Right renal pelvis (tissue), 4 donors: ENCODE results near the gene LYSMD3. TPM values are rescaled to one million over a fixed set of nuclear protein-coding genes. Genes with fewer than 3 reads are reported as not detected.
A peak's percentile ranks its signal among the peaks of the same experiment; 100 is the strongest.

Experiments
- DNase-seq, 4 donors: peaks; one replicate each; pipeline ENCODE4 v3.0.0-alpha.2; 2013; ENCODE audit warnings: low read depth in 4 of 4, low spot score in 3 of 4, missing footprints in 1 of 4
- polyA plus RNA-seq, 4 donors: library from polyadenylated mRNA; unstranded; fragments of 120-200 nt; gene quantifications; one replicate each; pipeline ENCODE4 v1.2.1, GENCODE V29; 2013; ENCODE audit not compliant: insufficient read length in 4 of 4

LYSMD3 gene
- polyA plus RNA-seq, 4 donors, result 26.2 to 35.4 (median 32.5) TPM

DNA sequence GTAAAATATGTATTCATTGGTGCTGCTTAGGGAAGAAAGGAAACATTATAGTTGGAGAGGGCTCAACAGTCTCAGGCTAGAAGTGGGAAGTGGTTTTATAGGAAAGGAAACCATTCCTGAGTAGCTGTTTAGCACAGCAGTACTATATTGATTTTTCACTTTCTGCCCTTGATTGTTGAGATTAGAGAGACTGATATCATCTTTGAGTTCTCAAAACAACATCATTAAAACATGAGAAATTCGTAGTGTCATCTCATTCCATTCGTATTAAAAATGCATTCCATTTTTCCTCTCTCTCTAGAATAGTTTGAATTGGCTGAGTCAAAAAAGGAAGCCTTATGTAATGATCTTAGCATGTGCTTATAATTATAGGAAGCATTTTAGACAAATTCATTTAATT lies 40.6 kb downstream of the LYSMD3 start:
- DNase-seq, result no peak

DNA sequence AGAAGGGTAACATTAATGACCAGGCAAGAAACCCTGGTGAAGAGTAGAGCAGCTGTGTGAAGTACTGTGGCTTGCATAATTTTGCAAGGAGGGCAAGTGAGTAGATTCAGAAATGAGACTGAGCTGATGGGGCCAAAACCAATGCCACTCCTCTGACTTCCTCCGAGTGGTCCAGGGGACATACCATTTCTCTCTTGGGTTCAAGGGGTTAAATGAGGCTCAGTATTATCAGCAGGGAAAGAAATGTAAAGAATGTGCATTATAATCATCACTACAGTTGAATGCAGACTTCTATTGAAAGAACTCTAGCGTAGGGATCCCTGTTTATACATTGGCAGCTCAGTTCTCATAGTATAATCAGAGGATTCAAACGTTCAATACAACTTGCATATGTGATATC lies 44.8 kb downstream of the LYSMD3 start:
- DNase-seq, result no peak

DNA sequence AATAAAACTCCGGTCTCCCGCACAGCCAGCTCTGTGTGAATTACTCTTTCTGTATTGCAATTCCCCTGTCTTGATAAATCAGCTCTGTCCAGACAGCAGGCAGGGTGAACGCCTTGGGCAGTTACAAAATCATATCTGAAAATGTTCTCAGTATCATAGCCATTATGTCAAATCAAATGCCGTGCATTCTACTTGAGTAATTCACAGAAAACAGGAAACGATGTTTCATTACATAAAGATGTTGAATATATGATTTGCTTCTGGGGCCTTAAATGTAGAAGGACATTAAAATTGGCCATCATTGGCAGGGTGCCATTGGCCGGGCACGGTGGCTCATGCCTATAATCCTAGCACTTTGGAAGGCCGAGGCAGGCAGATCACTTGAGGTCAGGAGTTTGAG lies 46.2 kb downstream of the LYSMD3 start:
- DNase-seq, result no peak

DNA sequence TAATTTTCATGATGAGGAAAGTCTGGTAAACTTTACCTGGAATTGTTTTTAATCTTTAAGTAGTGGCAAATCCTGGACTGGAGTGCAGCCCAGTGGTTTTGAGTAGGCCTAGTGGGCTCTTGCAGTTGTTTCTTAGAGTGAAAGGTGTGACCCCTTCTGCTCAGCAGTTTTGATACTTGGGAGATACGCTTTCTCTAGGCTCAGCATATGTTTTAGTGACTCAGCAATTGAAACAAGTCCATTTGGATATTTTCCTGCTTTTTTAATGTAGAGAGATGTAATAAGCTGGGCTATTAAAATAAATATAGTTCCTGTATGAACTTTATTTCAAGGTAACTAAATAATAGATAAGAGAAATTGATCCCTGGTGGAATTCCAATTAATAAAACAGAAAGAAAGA lies 48.7 kb downstream of the LYSMD3 start:
- no peak for DNase-seq

DNA sequence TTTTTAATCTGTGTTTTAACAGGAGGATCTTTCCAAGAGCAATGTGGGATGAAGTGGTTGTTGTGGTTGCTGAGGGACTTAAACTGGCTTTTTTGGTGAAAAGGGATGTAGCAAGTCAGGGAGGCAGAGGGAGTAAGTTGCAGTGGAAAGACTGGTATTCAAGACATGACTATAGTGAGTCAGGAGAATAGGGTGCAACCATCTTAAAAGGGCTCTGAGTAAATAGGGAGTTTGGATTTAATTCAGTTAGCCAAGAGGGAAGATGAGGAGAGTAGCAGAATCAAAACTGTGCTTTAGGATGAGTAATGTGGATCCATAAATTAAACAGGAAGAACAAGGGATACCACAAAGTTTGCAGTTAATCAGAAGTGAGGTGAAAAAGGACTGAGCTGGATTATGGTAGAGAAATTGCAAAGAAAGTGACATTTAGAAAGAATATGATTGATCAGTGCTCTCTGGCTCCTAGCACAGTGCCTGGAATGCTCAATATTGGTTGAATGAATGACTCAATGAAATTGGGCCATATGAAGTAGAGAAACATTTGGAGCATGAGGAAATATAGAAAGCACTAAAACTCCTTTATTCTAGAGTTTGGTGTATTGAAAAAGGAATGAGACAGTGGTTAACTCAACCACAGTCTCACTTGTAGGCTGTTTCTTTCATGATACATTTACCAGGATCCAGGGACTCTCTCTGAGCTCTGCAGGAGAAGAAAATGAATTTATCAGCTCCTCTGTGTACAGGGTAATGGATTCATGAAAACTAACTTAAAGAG lies 49.6 kb downstream of the LYSMD3 start:
- no peak for DNase-seq

DNA sequence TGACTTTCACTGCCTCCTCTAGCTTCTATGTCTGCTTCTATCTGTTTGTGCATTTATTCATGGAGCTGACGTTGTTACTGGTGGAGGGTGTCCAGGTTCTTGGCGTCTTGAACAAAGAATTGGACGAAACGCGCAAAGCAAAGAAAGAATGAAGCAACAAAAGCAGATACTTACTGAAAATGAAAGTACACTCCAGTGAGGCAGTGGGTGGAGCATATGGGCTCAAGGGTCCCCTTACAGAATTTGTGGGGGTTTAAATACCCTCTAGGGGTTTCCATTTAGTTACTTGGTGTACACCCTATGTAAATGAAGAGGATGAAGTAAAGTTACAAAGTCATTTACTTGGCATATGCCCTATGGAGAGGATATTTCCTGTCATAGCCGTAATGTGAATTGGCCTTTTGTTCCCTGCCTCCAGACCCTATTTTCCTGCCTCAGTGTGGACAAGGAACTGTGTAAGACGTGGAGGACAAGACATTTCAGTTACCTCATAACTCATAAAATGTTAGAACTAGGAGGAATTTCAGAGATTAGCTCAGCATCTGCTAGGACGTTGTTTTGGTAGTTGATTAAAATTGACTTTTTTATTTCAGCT lies 51.7 kb downstream of the LYSMD3 start:
- DNase-seq, result no peak

DNA sequence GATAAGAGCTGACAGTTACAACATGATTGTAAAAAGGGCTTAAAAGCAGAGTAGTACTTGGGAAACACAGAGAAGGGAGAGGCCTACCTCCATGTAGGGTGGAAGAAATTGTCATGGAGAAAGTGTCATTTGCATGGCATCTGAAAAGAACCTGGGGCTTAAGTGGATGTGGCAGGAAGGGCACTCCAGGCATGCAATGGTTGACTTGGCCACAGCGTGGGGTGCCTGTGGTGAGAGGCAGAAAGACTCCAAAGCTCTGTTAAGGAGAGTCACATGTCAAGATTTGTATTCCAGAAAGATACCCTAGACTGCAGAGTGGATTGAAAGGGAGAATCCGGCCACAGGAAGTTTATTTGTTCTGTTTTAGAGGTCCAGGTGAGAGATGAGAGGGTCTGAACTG lies 52.3 kb downstream of the LYSMD3 start:
- no peak for DNase-seq

DNA sequence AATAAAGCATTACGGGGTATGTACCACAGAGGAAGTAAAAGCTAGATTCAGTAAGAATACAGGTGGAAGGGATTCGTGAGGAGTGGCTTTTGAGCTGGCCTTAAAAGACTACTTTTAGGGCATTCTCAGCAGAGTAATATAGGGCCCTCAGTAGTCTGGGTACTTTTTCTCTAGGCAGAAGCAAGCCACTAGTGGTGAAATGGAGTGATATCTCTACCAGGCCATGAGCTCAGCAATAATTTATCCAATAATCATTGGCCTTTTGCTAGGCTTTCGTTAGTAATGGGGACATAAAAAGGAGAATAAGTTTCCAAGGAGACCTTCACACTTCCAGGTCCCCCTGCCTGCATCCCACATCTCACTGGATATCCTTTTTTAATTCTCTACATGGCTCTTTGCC lies 53.0 kb downstream of the LYSMD3 start:
- DNase-seq, result no peak

DNA sequence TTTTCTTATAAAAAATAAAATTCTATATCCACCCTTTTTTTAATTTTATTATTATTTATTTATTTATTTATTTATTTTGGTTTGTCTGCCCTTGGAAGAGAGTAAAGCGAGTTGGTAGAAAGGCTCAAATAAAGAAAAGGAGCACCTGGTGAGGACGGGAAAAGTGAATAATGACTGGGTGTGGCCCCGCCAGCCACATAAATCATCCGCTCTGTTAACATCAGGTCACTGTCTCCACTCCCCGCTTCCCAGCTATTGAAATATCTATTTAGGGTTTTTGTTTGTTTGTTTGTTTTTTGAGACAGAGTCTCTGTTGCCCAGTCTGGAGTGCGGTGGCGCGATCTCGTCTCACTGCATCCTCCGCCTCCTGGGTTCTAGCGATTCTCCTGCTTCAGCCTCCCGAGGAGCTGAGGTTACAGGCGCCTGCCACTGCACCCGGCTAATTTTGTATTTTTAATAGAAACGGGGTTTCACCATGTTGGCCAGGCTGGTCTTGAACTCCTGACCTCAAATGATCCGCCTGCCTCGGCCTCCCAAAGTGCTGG lies 53.9 kb downstream of the LYSMD3 start:
- DNase-seq, result no peak

DNA sequence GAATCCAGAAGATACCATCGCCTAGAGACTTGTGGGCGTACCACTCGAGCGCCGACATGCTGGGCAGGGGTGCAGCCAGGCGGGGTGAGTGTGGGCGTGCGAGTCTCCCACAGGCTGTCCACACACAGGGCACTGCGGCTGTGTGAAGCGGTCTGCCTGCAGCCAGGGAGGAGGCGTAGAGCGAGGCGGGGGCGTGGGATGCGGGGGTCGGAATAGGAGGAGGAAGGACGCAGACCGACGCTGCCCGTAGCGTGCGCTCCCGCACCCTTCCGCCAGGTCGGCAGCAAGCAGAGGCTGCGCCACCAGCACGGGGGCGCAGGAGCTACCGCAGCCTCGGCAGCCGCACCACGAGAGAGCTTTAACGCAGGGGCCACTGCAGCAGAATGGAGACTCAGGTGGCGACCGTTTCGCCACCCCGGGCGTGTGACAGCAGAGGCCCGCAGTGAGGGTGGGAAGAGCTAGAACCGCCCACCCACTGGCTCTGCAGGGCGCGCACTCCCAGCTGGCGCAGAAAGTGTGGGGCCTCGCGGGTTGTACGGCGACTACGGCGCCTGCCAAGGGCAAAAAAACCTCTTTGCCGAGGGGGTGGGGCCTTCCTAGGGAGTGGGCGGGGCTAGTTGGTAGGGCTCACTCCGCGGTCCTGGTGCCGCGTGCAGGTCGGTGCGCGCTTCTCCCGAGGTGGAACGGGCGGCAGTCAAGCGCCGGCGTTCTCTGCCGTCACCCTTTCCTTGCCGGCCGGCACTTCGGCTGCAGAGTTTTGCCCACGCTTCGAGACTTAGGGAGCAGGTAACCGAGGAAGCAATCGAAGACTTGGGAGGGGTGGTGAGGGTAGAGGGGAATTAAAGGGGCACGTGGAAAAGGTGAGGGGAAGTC lies 54.9 kb downstream of the LYSMD3 start, which contains the start of the genes MBLAC2 and POLR3G:
Gene MBLAC2 (minus strand): TSS at position 537 of the 873 bp plus-strand sequence. CDS start 479 bp downstream, at position 58.
Gene POLR3G (plus strand): TSS at position 630 of the 873 bp plus-strand sequence. CDS start 10,704 bp downstream, outside the sequence.
- peak; percentile 78 to 85 (median 82) for DNase-seq

DNA sequence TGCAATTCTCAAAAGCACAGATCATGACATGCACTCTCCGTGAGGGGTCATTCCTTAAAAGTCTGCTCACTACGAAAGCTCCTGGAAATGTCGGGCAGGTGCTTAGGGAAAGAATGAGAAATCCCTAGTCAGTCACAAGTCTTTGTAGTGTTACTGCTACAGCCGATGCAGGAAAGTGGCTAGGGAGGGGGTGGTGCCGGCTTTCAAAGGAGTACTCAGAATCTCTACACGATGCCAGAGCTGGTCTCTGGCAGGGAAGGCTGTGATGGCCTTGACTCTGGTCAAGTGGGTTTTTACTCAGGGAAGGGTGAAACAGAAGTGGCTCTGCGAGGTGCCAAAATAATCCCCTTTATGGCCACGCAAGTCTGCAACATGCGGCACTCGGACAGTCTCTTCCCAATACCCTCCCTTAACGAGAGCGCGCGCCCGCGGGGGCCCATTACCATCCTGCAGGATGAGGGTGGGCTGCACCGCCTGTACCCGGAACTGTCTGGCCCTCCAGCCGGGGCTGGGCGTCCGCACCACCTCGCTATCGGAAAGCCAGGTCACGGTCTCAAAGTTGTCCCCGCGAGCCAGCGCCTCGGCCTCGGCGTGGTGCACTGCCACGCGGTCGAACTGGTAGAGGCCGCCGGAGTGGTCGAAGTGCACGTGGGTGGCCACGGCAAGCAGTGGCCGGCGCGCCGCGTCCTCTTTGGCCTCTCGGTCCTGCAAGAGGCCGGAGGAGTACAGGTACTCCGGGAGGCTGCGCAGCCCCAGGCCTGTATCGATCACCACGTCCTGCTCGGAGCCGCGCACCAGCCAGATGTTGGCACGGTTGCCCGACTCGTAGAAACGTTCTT lies 55.8 kb downstream of the LYSMD3 start:
- peak in 3 of 4 donors; percentile 10 to 20 (median 12) for DNase-seq

DNA sequence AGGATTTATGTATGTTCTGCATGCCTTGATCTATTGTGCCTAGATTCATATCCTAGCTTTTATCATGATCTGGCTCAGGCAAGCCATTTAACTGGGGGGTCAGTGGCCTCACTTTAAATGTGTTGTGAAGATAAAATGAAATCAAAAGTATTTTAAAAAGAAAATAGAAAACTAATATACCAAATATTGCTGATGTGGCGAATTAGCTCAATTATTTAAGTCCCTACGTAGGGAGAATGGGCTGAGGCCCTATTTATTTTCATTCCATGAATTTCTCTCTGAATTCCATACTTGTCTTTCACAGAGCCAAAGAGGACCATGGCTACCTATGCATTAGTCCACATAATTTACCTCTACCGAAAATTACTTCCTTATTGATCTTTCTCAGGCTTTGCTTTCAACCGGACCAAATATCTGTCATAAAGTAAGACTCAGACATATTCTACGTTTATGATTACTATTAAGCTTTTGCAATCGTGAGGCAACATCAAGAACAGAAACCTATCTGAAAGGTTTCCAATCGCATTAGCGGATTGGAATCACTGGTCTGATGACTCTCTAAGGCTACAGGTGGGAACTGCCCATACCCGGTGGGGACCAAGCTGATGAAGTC lies 56.5 kb downstream of the LYSMD3 start:
- no peak for DNase-seq

Other genes starting within 250 kb of the LYSMD3 start
- gene CETN3, start 119.8 kb downstream of the LYSMD3 start, polyA plus RNA-seq, result 10 to 100 TPM; 66.7 to 84.8 (median 79.7) TPM
- 10 to 100 TPM; 11.6 to 13.7 (median 13.0) TPM for gene MBLAC2, start 54.8 kb downstream of the LYSMD3 start, polyA plus RNA-seq
- gene POLR3G, start 54.7 kb downstream of the LYSMD3 start, polyA plus RNA-seq, result 1 to 10 TPM; 2.2 to 2.8 (median 2.3) TPM
- 10 to 100 TPM in 3 of 4 donors, 1 to 10 TPM in 1; 8.6 to 12.6 (median 12.0) TPM for gene ADGRV1, start 29.2 kb upstream of the LYSMD3 start, polyA plus RNA-seq